Measurements from ENCODE around the gene EDNRA.
"Not testable (repeated sequence)": the region's sequence is repeated elsewhere in the genome, so short reads cannot be mapped to it uniquely, and the experiment has no call there.

The EDNRA gene

GRCh38 chr4:147480891-147481576 lies at the start of gene EDNRA:
Gene EDNRA (plus strand): TSS chr4:147481097. CDS start chr4:147485682, 4,585 bp downstream.
- Histone ChIP-seq H3K27ac (no peak within 1 kb of the TSS), H3K4me3 (ENCODE audit: low read depth, low read length) (peak within 1 kb of the TSS; percentile 67), H3K9me3 (ENCODE audit: severe bottlenecking) (no peaks in the 10 kb centered on the region), H3K27me3 (ENCODE audit: insufficient read depth, low read depth, severe bottlenecking) (peaks cover 15% of the 10 kb centered on the region), H3K36me3 (no peaks in the 10 kb centered on the region)
- TF ChIP-seq CTCF (IDR thresholded peaks at IDR 0.05; ENCODE audit: low read depth, low read length) = no peak
- DNase-seq = peak; percentile 49

GRCh38 chr4:147434370-147434769 lies 46.5 kb upstream of the EDNRA start:
- not testable (repeated sequence) for H3K36me3 ChIP-seq; H3K9me3 ChIP-seq (ENCODE audit: severe bottlenecking); H3K27me3 ChIP-seq (ENCODE audit: insufficient read depth, low read depth, severe bottlenecking); H3K4me3 ChIP-seq (ENCODE audit: low read depth, low read length); DNase-seq; H3K27ac ChIP-seq

GRCh38 chr4:147440442-147440841 lies 40.5 kb upstream of the EDNRA start:
- DNase-seq = no peak
- Histone ChIP-seq H3K27ac (no peak overlapping the region), H3K27me3 (ENCODE audit: insufficient read depth, low read depth, severe bottlenecking) (no peaks in the 10 kb centered on the region), H3K9me3 (ENCODE audit: severe bottlenecking) (no peaks in the 10 kb centered on the region), H3K36me3 (no peaks in the 10 kb centered on the region), H3K4me3 (ENCODE audit: low read depth, low read length) (no peak overlapping the region)
- no peak for TF ChIP-seq CTCF (IDR thresholded peaks at IDR 0.05; ENCODE audit: low read depth, low read length)

- Histone ChIP-seq H3K9me3 (ENCODE audit: severe bottlenecking) (no peaks in the 10 kb centered on the region), H3K27me3 (ENCODE audit: insufficient read depth, low read depth, severe bottlenecking) (no peaks in the 10 kb centered on the region), H3K27ac (no peak overlapping the region), H3K36me3 (no peaks in the 10 kb centered on the region), H3K4me3 (ENCODE audit: low read depth, low read length) (no peak overlapping the region)
- DNase-seq = no peak
- no peak for TF ChIP-seq CTCF (IDR thresholded peaks at IDR 0.05; ENCODE audit: low read depth, low read length)
Measured at GRCh38 chr4:147447786-147448185, 33.1 kb upstream of the EDNRA start.

- TF ChIP-seq CTCF (IDR thresholded peaks at IDR 0.05; ENCODE audit: low read depth, low read length) = no peak
- Histone ChIP-seq H3K4me3 (ENCODE audit: low read depth, low read length) (no peak overlapping the region), H3K9me3 (ENCODE audit: severe bottlenecking) (no peaks in the 10 kb centered on the region), H3K27me3 (ENCODE audit: insufficient read depth, low read depth, severe bottlenecking) (no peaks in the 10 kb centered on the region), H3K36me3 (no peaks in the 10 kb centered on the region), H3K27ac (no peak overlapping the region)
- DNase-seq = no peak
Measured at GRCh38 chr4:147453561-147454141, 27.2 kb upstream of the EDNRA start.

- Histone ChIP-seq H3K9me3 (ENCODE audit: severe bottlenecking) (no peaks in the 10 kb centered on the region), H3K27me3 (ENCODE audit: insufficient read depth, low read depth, severe bottlenecking) (no peaks in the 10 kb centered on the region), H3K27ac (no peak overlapping the region), H3K36me3 (no peaks in the 10 kb centered on the region), H3K4me3 (ENCODE audit: low read depth, low read length) (no peak overlapping the region)
- DNase-seq = no peak
- TF ChIP-seq CTCF (IDR thresholded peaks at IDR 0.05; ENCODE audit: low read depth, low read length) = no peak
Measured at GRCh38 chr4:147456706-147457105, 24.2 kb upstream of the EDNRA start.

All from WERI-Rb-1 (cell line).